Measurements from ENCODE around the gene CTBP2. TPM values are rescaled to one million over a fixed set of nuclear protein-coding genes. Genes with fewer than 3 reads are reported as not detected.

CTBP2 gene
- total and polyA plus RNA-seq, 10 of the 15 experiments (the other 5 are each of a cell fraction or from before 2014, with no cell fraction given) = 0.02 to 0.72 (median 0.06) TPM; not detected in 2

DNA sequence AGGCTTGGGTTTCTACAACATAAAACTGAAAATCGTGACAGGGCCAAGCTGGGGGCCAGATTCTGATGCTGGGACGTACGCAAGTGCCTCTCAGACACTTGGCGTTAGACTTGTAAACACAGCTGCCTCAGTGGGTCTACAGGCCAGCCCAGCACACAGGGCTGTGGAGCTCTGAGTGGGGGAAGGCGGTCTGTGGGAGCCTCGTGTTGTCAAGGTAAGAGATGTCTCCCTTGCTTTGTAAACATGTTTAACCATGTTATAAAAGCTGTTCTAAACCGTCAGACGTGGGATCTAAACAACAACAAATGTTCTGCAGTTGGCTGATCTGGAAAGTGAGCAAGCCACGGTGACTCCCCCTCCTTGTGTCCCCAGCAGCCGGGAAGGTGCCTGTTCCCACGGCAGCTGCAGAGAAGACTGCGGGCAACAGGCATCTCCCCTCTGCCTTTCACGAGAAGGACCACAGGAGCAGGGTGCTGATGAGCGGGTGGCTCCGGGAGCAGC is 150.7 kb downstream of the CTBP2 start:
- TF ChIP-seq SMARCA5 (IDR thresholded peaks at IDR 0.05) = no peak
- no peak for TF ChIP-seq RELA (IDR thresholded peaks at IDR 0.05; ENCODE audit: borderline replicate concordance, partially characterized antibody)
- TF ChIP-seq, protein P1, sequence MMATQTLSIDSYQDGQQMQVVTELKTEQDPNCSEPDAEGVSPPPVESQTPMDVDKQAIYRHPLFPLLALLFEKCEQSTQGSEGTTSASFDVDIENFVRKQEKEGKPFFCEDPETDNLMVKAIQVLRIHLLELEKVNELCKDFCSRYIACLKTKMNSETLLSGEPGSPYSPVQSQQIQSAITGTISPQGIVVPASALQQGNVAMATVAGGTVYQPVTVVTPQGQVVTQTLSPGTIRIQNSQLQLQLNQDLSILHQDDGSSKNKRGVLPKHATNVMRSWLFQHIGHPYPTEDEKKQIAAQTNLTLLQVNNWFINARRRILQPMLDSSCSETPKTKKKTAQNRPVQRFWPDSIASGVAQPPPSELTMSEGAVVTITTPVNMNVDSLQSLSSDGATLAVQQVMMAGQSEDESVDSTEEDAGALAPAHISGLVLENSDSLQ (IDR thresholded peaks at IDR 0.05) = no peak
- TF ChIP-seq, protein P2, sequence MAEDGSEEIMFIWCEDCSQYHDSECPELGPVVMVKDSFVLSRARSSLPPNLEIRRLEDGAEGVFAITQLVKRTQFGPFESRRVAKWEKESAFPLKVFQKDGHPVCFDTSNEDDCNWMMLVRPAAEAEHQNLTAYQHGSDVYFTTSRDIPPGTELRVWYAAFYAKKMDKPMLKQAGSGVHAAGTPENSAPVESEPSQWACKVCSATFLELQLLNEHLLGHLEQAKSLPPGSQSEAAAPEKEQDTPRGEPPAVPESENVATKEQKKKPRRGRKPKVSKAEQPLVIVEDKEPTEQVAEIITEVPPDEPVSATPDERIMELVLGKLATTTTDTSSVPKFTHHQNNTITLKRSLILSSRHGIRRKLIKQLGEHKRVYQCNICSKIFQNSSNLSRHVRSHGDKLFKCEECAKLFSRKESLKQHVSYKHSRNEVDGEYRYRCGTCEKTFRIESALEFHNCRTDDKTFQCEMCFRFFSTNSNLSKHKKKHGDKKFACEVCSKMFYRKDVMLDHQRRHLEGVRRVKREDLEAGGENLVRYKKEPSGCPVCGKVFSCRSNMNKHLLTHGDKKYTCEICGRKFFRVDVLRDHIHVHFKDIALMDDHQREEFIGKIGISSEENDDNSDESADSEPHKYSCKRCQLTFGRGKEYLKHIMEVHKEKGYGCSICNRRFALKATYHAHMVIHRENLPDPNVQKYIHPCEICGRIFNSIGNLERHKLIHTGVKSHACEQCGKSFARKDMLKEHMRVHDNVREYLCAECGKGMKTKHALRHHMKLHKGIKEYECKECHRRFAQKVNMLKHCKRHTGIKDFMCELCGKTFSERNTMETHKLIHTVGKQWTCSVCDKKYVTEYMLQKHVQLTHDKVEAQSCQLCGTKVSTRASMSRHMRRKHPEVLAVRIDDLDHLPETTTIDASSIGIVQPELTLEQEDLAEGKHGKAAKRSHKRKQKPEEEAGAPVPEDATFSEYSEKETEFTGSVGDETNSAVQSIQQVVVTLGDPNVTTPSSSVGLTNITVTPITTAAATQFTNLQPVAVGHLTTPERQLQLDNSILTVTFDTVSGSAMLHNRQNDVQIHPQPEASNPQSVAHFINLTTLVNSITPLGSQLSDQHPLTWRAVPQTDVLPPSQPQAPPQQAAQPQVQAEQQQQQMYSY (CRISPR knock-in tag; IDR thresholded peaks at IDR 0.05) = no peak
- TF ChIP-seq GATAD2B (conservative IDR thresholded peaks at IDR 0.05; ENCODE audit: low read depth) = no peak
- TF ChIP-seq EED (IDR thresholded peaks at IDR 0.05; ENCODE audit: low read depth) = no peak
- TF ChIP-seq LARP7 (IDR thresholded peaks at IDR 0.05) = no peak
- no peak for TF ChIP-seq MYB (IDR thresholded peaks at IDR 0.05; ENCODE audit: borderline replicate concordance, low read depth, low read length)
- TF ChIP-seq, protein P3, sequence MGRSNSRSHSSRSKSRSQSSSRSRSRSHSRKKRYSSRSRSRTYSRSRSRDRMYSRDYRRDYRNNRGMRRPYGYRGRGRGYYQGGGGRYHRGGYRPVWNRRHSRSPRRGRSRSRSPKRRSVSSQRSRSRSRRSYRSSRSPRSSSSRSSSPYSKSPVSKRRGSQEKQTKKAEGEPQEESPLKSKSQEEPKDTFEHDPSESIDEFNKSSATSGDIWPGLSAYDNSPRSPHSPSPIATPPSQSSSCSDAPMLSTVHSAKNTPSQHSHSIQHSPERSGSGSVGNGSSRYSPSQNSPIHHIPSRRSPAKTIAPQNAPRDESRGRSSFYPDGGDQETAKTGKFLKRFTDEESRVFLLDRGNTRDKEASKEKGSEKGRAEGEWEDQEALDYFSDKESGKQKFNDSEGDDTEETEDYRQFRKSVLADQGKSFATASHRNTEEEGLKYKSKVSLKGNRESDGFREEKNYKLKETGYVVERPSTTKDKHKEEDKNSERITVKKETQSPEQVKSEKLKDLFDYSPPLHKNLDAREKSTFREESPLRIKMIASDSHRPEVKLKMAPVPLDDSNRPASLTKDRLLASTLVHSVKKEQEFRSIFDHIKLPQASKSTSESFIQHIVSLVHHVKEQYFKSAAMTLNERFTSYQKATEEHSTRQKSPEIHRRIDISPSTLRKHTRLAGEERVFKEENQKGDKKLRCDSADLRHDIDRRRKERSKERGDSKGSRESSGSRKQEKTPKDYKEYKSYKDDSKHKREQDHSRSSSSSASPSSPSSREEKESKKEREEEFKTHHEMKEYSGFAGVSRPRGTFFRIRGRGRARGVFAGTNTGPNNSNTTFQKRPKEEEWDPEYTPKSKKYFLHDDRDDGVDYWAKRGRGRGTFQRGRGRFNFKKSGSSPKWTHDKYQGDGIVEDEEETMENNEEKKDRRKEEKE (IDR thresholded peaks at IDR 0.05) = no peak
- no peak for TF ChIP-seq YY1 (IDR thresholded peaks at IDR 0.05; ENCODE audit: low read depth, low read length)
- no peak for TF ChIP-seq FOXK2 (IDR thresholded peaks at IDR 0.05)
- no peak for TF ChIP-seq HDAC2 (IDR thresholded peaks at IDR 0.05)
- TF ChIP-seq NFIC (IDR thresholded peaks at IDR 0.05; ENCODE audit: low read depth, low read length) = no peak
- no peak for TF ChIP-seq TCF7 (IDR thresholded peaks at IDR 0.05; ENCODE audit: borderline replicate concordance)
- no peak for TF ChIP-seq RB1 (IDR thresholded peaks at IDR 0.05; ENCODE audit: borderline replicate concordance)
- no peak for TF ChIP-seq NR2F1 (conservative IDR thresholded peaks at IDR 0.05)
- TF ChIP-seq, protein P4, sequence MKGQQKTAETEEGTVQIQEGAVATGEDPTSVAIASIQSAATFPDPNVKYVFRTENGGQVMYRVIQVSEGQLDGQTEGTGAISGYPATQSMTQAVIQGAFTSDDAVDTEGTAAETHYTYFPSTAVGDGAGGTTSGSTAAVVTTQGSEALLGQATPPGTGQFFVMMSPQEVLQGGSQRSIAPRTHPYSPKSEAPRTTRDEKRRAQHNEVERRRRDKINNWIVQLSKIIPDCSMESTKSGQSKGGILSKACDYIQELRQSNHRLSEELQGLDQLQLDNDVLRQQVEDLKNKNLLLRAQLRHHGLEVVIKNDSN (IDR thresholded peaks at IDR 0.05; ENCODE audit: borderline replicate concordance, extremely low read length, insufficient read depth, low read depth, low read length) = no peak
- Histone ChIP-seq H3K4me3 (no peak overlapping the region), H3K9me3 (replicated peaks; ENCODE audit: control insufficient read depth, insufficient read depth, low read length) (no peaks in the 10 kb centered on the region), H2AFZ (ENCODE audit: control insufficient read depth, low read depth, low read length) (no peak overlapping the region), H3K9ac (ENCODE audit: control insufficient read depth, insufficient read depth, low read length) (no peak overlapping the region), H3K27me3 (replicated peaks in 1 of 2; ENCODE audit: control insufficient read depth in 2 of 2, insufficient read depth in 2 of 2, low read length in 1 of 2) (no peaks in the 10 kb centered on the region), H3K27ac (ENCODE audit: control insufficient read depth, insufficient read depth) (no peak overlapping the region), H3K36me3 (ENCODE audit: control insufficient read depth in 2 of 2, insufficient read depth in 2 of 2, low read length in 1 of 2) (no peaks in the 10 kb centered on the region), H3K4me2 (ENCODE audit: control insufficient read depth, insufficient read depth) (no peak overlapping the region), H3K79me2 (ENCODE audit: control insufficient read depth, insufficient read depth, low read length) (no peaks in the 10 kb centered on the region), H3K4me1 (ENCODE audit: control insufficient read depth, insufficient read depth, low read length) (no peaks in the 10 kb centered on the region), H4K20me1 (ENCODE audit: control insufficient read depth, insufficient read depth) (no peaks in the 10 kb centered on the region)
- FAIRE-seq = no peak
- BruUV-seq (replicated peaks) = no TSS peak
- intact Hi-C loops (cut with micrococcal nuclease; ENCODE audit: unreplicated experiment) = no loop called here
- SMC1A ChIA-PET (ENCODE audit: uncharacterized antibody, unreplicated experiment) = no interaction called here
- DNase-seq (ENCODE audit: low read depth, low spot score) = no peak
- POLR2A ChIA-PET = no interaction called here
- RAD21 ChIA-PET (ENCODE audit: unreplicated experiment) = no interaction called here
- CTCF ChIA-PET = interaction anchor here (1.0 to 1.2 kb wide), 2 partner anchors 10 to 18 kb away, joined by 3 to 6 read pairs; no protein-coding TSS in a partner anchor
- in situ Hi-C loops (cut with MboI) = no loop called here
- no peak for ATAC-seq
- WGBS (ENCODE audit: insufficient coverage, insufficient replicate concordance, low lambda C conversion rate, missing lambda C conversion rate) = 56% methylated on average over 15 of the region's 15 CpGs

All from GM12878 (cell line).